Measurements from ENCODE around the gene SLCO4C1.
A peak's percentile ranks its signal among the peaks of the same experiment; 100 is the strongest.
"Not testable (repeated sequence)": the region's sequence is repeated elsewhere in the genome, so short reads cannot be mapped to it uniquely, and the experiment has no call there.

Gene SLCO4C1

GRCh38 chr5:102296178-102296817 is at the start of gene SLCO4C1:
TSS of gene SLCO4C1 (minus strand) at chr5:102296284. CDS start at chr5:102296262, 22 bp downstream.
- DNase-seq (ENCODE audit: low read depth in 2 of 2) = peak; percentile 30 to 69

- DNase-seq (ENCODE audit: low read depth in 2 of 2) = no peak
Measured at GRCh38 chr5:102341681-102342288, 45.7 kb upstream of the SLCO4C1 start.

GRCh38 chr5:102324714-102325113 is 28.6 kb upstream of the SLCO4C1 start:
- no peak for DNase-seq (ENCODE audit: low read depth in 2 of 2)

- not testable (repeated sequence) for DNase-seq (ENCODE audit: low read depth in 2 of 2)
Measured at GRCh38 chr5:102318801-102319200, 22.7 kb upstream of the SLCO4C1 start.

GRCh38 chr5:102314328-102314727 is 18.2 kb upstream of the SLCO4C1 start:
- no peak for DNase-seq (ENCODE audit: low read depth in 2 of 2)

GRCh38 chr5:102313912-102314311 is 17.8 kb upstream of the SLCO4C1 start:
- no peak for DNase-seq (ENCODE audit: low read depth in 2 of 2)

GRCh38 chr5:102312586-102313370 is 16.7 kb upstream of the SLCO4C1 start:
- no peak for DNase-seq (ENCODE audit: low read depth in 2 of 2)

- DNase-seq (ENCODE audit: low read depth in 2 of 2) = no peak
Measured at GRCh38 chr5:102309586-102309985, 13.5 kb upstream of the SLCO4C1 start.

- DNase-seq (ENCODE audit: low read depth in 2 of 2) = no peak
Measured at GRCh38 chr5:102307232-102307631, 11.1 kb upstream of the SLCO4C1 start.

- DNase-seq (ENCODE audit: low read depth in 2 of 2) = no peak
Measured at GRCh38 chr5:102306121-102306520, 10.0 kb upstream of the SLCO4C1 start.

- no peak for DNase-seq (ENCODE audit: low read depth in 2 of 2)
Measured at GRCh38 chr5:102295534-102296177, 428 bp downstream of the SLCO4C1 start.

- DNase-seq (ENCODE audit: low read depth in 2 of 2) = no peak
Measured at GRCh38 chr5:102294886-102295395, 1.1 kb downstream of the SLCO4C1 start.

- no peak for DNase-seq (ENCODE audit: low read depth in 2 of 2)
Measured at GRCh38 chr5:102290004-102290403, 6.1 kb downstream of the SLCO4C1 start.

GRCh38 chr5:102289251-102289899 is 6.7 kb downstream of the SLCO4C1 start:
- no peak for DNase-seq (ENCODE audit: low read depth in 2 of 2)

- no peak for DNase-seq (ENCODE audit: low read depth in 2 of 2)
Measured at GRCh38 chr5:102288630-102289029, 7.5 kb downstream of the SLCO4C1 start.

GRCh38 chr5:102286476-102286875 is 9.6 kb downstream of the SLCO4C1 start:
- DNase-seq (ENCODE audit: low read depth in 2 of 2) = no peak

GRCh38 chr5:102283102-102283797 is 12.8 kb downstream of the SLCO4C1 start:
- no peak for DNase-seq (ENCODE audit: low read depth in 2 of 2)

- no peak for DNase-seq (ENCODE audit: low read depth in 2 of 2)
Measured at GRCh38 chr5:102279711-102280110, 16.4 kb downstream of the SLCO4C1 start.

- DNase-seq (ENCODE audit: low read depth in 2 of 2) = no peak
Measured at GRCh38 chr5:102278231-102278630, 17.9 kb downstream of the SLCO4C1 start.

GRCh38 chr5:102277144-102277543 is 18.9 kb downstream of the SLCO4C1 start:
- no peak for DNase-seq (ENCODE audit: low read depth in 2 of 2)

GRCh38 chr5:102271759-102272158 is 24.3 kb downstream of the SLCO4C1 start:
- DNase-seq (ENCODE audit: low read depth in 2 of 2) = no peak

Measured in stimulated activated CD4-positive, alpha-beta T cell treated with anti-CD3 and anti-CD28 coated beads, Interleukin-12 subunit alpha, Interleukin-12 subunit beta, amount 100 ng/mL, for 24 hours (primary cell).